ENCODE measurements around the gene OTOP2.

DNA sequence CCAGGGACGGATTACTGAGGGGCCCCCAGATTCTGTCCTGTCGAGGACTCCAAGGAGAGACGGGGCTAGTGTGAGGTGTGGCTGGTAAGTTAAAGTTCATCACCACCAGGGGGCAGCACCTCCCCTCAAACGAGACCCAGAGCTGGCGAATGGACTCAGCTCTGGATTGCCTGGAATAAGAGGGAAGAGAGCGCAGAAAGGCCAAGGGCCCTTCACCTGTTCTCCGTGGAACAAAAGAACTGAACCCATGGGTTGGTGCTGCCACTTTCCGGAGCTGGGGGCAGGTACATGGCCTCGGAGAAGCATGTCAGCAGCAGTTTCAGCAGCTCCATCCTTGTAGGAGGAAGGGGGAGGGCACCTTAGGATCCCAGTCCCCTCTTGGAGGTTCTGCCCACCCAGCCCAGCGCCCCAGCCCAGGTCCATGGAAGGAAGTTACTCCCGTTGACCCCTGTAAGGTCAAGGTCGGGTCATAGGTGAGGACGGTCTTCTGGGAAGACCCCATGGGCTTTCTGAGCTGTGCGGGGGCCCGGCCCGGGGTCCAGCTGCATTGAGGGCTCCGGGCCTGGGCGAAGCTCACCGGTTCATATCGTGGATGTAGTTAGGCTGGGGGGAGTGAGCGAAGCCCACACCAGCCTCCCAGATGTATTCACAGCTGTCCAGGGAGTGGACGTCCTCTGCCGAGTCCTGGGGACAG lies 37.7 kb downstream of the OTOP2 start:
- no peak for TF ChIP-seq POLR2A (IDR thresholded peaks at IDR 0.05)
- TF ChIP-seq, protein P1, sequence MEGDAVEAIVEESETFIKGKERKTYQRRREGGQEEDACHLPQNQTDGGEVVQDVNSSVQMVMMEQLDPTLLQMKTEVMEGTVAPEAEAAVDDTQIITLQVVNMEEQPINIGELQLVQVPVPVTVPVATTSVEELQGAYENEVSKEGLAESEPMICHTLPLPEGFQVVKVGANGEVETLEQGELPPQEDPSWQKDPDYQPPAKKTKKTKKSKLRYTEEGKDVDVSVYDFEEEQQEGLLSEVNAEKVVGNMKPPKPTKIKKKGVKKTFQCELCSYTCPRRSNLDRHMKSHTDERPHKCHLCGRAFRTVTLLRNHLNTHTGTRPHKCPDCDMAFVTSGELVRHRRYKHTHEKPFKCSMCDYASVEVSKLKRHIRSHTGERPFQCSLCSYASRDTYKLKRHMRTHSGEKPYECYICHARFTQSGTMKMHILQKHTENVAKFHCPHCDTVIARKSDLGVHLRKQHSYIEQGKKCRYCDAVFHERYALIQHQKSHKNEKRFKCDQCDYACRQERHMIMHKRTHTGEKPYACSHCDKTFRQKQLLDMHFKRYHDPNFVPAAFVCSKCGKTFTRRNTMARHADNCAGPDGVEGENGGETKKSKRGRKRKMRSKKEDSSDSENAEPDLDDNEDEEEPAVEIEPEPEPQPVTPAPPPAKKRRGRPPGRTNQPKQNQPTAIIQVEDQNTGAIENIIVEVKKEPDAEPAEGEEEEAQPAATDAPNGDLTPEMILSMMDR (IDR thresholded peaks at IDR 0.05): peak; percentile 75 to 87 (median 81)
- no peak for TF ChIP-seq EP300 (IDR thresholded peaks at IDR 0.05; ENCODE audit: low read depth)

All from transverse colon (tissue), 3 donors.